Hematopoietic multipotent progenitor cell treated with erythropoietin and hydrocortisone succinate and interleukin-3 and kit ligand, for 8 days (in vitro differentiated cells): ENCODE results near the gene DGKE.

Experiments
- DNase-seq: peaks from one replicate; pipeline ENCODE4 v3.0.0-alpha.2; 2015

The DGKE gene

GRCh38 chr17:56817066-56817465, 16.9 kb upstream of the DGKE start:
- no peak for DNase-seq

GRCh38 chr17:56819030-56819429, 14.9 kb upstream of the DGKE start:
- no peak for DNase-seq

- peak; percentile 82 for DNase-seq
Measured at GRCh38 chr17:56819431-56820145, 14.4 kb upstream of the DGKE start.

GRCh38 chr17:56820207-56820606, 13.7 kb upstream of the DGKE start:
- no peak for DNase-seq

- no peak for DNase-seq
Measured at GRCh38 chr17:56821847-56822534, 12.0 kb upstream of the DGKE start.

- DNase-seq: no peak
Measured at GRCh38 chr17:56822725-56823124, 11.2 kb upstream of the DGKE start.

- DNase-seq: peak; percentile 43
Measured at GRCh38 chr17:56823848-56824247, 10.1 kb upstream of the DGKE start.

GRCh38 chr17:56824503-56824902, 9.4 kb upstream of the DGKE start:
- no peak for DNase-seq

GRCh38 chr17:56826611-56827414, 7.1 kb upstream of the DGKE start:
- DNase-seq: peak; percentile 53

GRCh38 chr17:56830726-56831368, 3.1 kb upstream of the DGKE start:
- DNase-seq: no peak

- DNase-seq: no peak
Measured at GRCh38 chr17:56831369-56832095, 2.4 kb upstream of the DGKE start.

- DNase-seq: no peak
Measured at GRCh38 chr17:56832446-56832845, 1.5 kb upstream of the DGKE start.

- DNase-seq: peak; percentile 62
Measured at GRCh38 chr17:56833057-56833808, 718 bp upstream of the DGKE start.

GRCh38 chr17:56834380-56835263, 671 bp downstream of the DGKE start:
- peak; percentile 57 for DNase-seq

- DNase-seq: no peak
Measured at GRCh38 chr17:56835264-56835585, 1.3 kb downstream of the DGKE start.

GRCh38 chr17:56838687-56839086, 4.7 kb downstream of the DGKE start:
- no peak for DNase-seq

- DNase-seq: no peak
Measured at GRCh38 chr17:56842577-56842976, 8.6 kb downstream of the DGKE start.

GRCh38 chr17:56845934-56846333, 12.0 kb downstream of the DGKE start:
- peak; percentile 28 for DNase-seq

- DNase-seq: peak; percentile 64
Measured at GRCh38 chr17:56847106-56847505, 13.2 kb downstream of the DGKE start.

GRCh38 chr17:56849131-56849530, 15.2 kb downstream of the DGKE start:
- DNase-seq: peak; percentile 53

- DNase-seq: no peak
Measured at GRCh38 chr17:56850591-56850990, 16.6 kb downstream of the DGKE start.
